PFSK-1 (cell line): Measurements from ENCODE around the gene TRAP1.

Experiments
- FOXP2 ChIP-seq: optimal IDR thresholded peaks from 2 replicates; pipeline ENCODE3; 2011; ENCODE audit warnings: borderline replicate concordance, control low read depth, inconsistent platforms; ENCODE audit not compliant: insufficient read depth; ENCODE audit errors: extremely low read length, extremely low read depth
- POLR2AphosphoS5 ChIP-seq: IDR thresholded peaks from 2 replicates; pipeline ENCODE4 v1.6.1; 2012; ENCODE audit warnings: low read depth, mild to moderate bottlenecking, control low read depth, low read length, moderate library complexity
- SIN3A ChIP-seq: IDR thresholded peaks from 2 replicates; pipeline ENCODE4 v1.6.1; 2012; ENCODE audit warnings: mild to moderate bottlenecking, low read length, moderate library complexity, borderline replicate concordance; ENCODE audit not compliant: insufficient read depth
- TAF1 ChIP-seq: IDR thresholded peaks from 2 replicates; pipeline ENCODE4 v1.6.1; 2012; ENCODE audit warnings: low read length, control low read depth, borderline replicate concordance; ENCODE audit not compliant: insufficient read depth
- TF ChIP-seq, protein P1 (sequence below), 2 experiments: IDR thresholded peaks; 2 replicates each; pipeline versions ENCODE4 v1.6.1 to v1.8.0; 2011 to 2012; ENCODE audit warnings: low read depth in 2 of 2, low read length in 2 of 2, control low read depth in 1 of 2, inconsistent platforms in 1 of 2, mild to moderate bottlenecking in 1 of 2, moderate library complexity in 1 of 2; ENCODE audit not compliant: insufficient read depth in 1 of 2

DNA sequence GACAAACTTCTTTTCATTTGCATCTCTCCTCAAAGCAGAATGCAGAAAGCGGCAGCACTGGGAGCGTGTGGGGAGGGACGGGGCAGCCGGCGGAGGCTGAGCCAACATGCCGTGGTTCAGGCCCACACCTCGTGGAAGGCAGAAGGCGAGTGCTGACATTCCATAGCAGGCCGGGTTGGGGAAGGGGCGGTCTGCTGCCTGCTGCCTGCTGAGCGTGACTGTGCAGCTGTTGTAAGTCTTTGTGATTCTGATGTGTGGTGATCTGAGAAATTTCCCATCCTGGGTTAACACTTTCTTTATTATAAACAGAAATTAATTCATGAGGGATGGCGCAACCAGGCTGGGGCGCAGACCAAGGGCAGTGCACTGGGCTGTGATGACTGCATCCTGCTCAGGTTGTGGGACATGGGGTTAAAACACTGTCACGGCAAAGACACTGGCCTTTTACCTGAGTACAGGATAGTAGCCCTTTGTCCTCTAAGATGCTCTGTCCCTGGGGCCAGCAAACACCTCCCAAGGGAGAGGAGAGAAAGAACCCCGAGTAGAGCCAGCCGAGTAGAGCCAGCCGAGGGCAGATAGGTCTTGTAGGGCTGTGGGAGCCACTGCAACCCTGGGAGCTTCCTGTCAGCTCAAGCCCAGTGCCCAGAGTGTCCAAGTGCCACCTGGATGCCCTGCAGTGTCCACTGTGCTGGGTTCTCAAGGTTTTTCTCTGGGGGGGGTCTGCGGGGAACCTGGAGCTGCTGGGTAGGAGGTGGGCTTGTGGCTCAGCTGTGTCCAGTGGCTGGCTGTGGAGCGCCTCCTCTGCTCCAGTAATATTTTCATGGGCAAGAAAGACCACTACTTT lies 71.6 kb downstream of the TRAP1 start:
- TF ChIP-seq POLR2AphosphoS5 (no peak), TAF1 (no peak), SIN3A (no peak), FOXP2 (no peak)
- TF ChIP-seq, protein P1, sequence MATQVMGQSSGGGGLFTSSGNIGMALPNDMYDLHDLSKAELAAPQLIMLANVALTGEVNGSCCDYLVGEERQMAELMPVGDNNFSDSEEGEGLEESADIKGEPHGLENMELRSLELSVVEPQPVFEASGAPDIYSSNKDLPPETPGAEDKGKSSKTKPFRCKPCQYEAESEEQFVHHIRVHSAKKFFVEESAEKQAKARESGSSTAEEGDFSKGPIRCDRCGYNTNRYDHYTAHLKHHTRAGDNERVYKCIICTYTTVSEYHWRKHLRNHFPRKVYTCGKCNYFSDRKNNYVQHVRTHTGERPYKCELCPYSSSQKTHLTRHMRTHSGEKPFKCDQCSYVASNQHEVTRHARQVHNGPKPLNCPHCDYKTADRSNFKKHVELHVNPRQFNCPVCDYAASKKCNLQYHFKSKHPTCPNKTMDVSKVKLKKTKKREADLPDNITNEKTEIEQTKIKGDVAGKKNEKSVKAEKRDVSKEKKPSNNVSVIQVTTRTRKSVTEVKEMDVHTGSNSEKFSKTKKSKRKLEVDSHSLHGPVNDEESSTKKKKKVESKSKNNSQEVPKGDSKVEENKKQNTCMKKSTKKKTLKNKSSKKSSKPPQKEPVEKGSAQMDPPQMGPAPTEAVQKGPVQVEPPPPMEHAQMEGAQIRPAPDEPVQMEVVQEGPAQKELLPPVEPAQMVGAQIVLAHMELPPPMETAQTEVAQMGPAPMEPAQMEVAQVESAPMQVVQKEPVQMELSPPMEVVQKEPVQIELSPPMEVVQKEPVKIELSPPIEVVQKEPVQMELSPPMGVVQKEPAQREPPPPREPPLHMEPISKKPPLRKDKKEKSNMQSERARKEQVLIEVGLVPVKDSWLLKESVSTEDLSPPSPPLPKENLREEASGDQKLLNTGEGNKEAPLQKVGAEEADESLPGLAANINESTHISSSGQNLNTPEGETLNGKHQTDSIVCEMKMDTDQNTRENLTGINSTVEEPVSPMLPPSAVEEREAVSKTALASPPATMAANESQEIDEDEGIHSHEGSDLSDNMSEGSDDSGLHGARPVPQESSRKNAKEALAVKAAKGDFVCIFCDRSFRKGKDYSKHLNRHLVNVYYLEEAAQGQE (IDR thresholded peaks at IDR 0.05; ENCODE audit: insufficient read depth in 1 of 2, low read depth in 2 of 2, low read length in 2 of 2): no peak
